NB4 (cell line): ENCODE results near the gene DRD2.

Experiments used
- DNase-seq: peaks from one replicate; pipeline ENCODE4 v3.0.0; 2010; ENCODE audit warnings: low read depth
- H3K4me3 ChIP-seq: one replicate; pipeline ENCODE4 v1.5.1; 2011; ENCODE audit warnings: mild to moderate bottlenecking, low read depth, low read length, moderate library complexity
- MAX ChIP-seq: IDR thresholded peaks from 2 replicates; pipeline ENCODE4 v1.6.1; 2011; ENCODE audit warnings: low read depth, low read length
- MYC ChIP-seq: IDR thresholded peaks from 2 replicates; pipeline ENCODE4 v1.6.1; 2011; ENCODE audit warnings: low read depth, low read length
- POLR2A ChIP-seq: IDR thresholded peaks from 2 replicates; pipeline ENCODE4 v1.6.1; 2011; ENCODE audit warnings: mild to moderate bottlenecking; ENCODE audit not compliant: insufficient read length; ENCODE audit errors: extremely low read depth
- TF ChIP-seq, protein P1 (sequence below): IDR thresholded peaks from one replicate; pipeline ENCODE4 v1.5.1; 2012; ENCODE audit warnings: low read depth, low read length

DRD2 gene

GRCh38 chr11:113397821-113398220, 77.4 kb downstream of the DRD2 start:
- no peak for TF ChIP-seq POLR2A
- no peak overlapping the region for H3K4me3 ChIP-seq
- no peak for DNase-seq

- no peak for TF ChIP-seq POLR2A
- no peak for DNase-seq
- no peak overlapping the region for H3K4me3 ChIP-seq
Observed at GRCh38 chr11:113397212-113397611, 78.0 kb downstream of the DRD2 start.

DNA sequence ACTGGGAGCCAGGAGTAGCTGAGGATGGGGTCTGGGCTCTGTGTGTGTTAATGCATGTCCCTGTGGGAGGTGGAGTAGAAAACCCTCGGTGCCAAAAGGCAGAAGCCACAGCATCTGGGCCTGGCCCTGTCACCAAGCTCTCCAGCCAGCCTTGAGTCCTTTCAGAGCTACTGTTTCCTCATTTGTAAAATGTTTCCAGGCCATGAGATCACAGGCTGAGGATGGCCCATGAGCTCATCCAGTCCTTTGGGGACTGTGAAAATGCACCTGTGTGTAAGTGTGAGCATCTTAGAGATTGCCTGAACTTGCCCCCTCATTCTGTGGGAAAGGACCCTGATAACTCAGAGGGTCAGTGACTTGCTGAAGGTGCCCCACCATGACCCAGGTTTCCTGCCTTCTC, 78.5 kb downstream of the DRD2 start:
- no peak for DNase-seq

DNA sequence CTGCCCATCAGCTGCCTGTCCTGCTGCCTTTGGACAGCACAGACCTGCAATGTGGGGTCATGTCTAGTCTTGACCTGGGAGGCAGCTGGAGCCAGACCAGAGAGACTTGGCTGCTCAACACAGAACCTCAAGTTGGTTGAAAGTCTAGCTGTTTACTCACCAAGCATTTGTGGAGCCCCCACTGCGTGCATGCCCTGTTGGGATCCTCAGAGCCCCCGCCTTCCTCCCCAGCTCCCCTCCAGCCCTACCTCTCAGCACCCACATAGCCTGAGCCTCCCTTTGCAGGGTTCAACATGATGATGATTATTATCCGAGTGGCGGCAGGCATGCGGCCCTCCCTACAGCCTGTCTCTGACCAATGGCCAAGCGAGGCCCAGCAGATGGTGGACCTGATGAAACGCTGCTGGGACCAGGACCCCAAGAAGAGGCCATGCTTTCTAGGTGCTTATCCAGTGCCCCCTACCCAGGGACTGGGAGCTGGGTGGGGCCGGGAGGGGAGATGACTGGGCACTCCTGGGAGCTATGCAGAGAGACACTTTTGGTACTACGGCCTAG, 79.3 kb downstream of the DRD2 start:
- DNase-seq, result no peak
- TF ChIP-seq, protein P1, sequence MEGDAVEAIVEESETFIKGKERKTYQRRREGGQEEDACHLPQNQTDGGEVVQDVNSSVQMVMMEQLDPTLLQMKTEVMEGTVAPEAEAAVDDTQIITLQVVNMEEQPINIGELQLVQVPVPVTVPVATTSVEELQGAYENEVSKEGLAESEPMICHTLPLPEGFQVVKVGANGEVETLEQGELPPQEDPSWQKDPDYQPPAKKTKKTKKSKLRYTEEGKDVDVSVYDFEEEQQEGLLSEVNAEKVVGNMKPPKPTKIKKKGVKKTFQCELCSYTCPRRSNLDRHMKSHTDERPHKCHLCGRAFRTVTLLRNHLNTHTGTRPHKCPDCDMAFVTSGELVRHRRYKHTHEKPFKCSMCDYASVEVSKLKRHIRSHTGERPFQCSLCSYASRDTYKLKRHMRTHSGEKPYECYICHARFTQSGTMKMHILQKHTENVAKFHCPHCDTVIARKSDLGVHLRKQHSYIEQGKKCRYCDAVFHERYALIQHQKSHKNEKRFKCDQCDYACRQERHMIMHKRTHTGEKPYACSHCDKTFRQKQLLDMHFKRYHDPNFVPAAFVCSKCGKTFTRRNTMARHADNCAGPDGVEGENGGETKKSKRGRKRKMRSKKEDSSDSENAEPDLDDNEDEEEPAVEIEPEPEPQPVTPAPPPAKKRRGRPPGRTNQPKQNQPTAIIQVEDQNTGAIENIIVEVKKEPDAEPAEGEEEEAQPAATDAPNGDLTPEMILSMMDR, result no peak
- TF ChIP-seq MYC (no peak), POLR2A (no peak), MAX (no peak)
- H3K4me3 ChIP-seq, result no peak overlapping the region

More for the DNA sequence above, 78.5 kb downstream of the DRD2 start:
- no peak overlapping the region for H3K4me3 ChIP-seq
- TF ChIP-seq MYC (no peak), MAX (no peak)
- TF ChIP-seq, protein P1, result no peak

- no peak overlapping the region for H3K4me3 ChIP-seq
- TF ChIP-seq, protein P1, result no peak
- TF ChIP-seq MAX, result no peak
- no peak for TF ChIP-seq MYC
- no peak for TF ChIP-seq POLR2A
- no peak for DNase-seq
Observed at GRCh38 chr11:113394919-113395318, 80.3 kb downstream of the DRD2 start.

- TF ChIP-seq POLR2A (no peak), MAX (no peak), MYC (no peak)
- DNase-seq, result no peak
- no peak overlapping the region for H3K4me3 ChIP-seq
Observed at GRCh38 chr11:113393501-113393985, 81.7 kb downstream of the DRD2 start.

- no peak for DNase-seq
- TF ChIP-seq MYC (no peak), POLR2A (no peak), MAX (no peak)
- TF ChIP-seq, protein P1, result no peak
- H3K4me3 ChIP-seq, result no peak overlapping the region
Observed at GRCh38 chr11:113392236-113392921, 82.8 kb downstream of the DRD2 start.
